A549 (cell line): ENCODE results near the gene ITGA2.

Experiments
- EP300 ChIP-seq, 2 experiments: fragments of >200 bp; sonication (Bioruptor Twin); formaldehyde crosslinking; IDR thresholded peaks; 2 replicates in 1 of 2; 3 replicates in 1 of 2; pipeline ENCODE4 v1.6.1; 2016 to 2017
- HOXB5 ChIP-seq: fragments of 250-450 bp; sonication (Bioruptor Pico); IDR thresholded peaks from 2 replicates; pipeline ENCODE4 v1.5.0; 2020; ENCODE audit warnings: mild to moderate bottlenecking, moderate library complexity
- NFE2L2 ChIP-seq: fragments of 150-350 bp; conservative IDR thresholded peaks from 2 replicates; pipeline ENCODE4 v1.6.1; 2014; ENCODE audit warnings: low read length
- RCOR1 ChIP-seq: fragments of 150-350 bp; IDR thresholded peaks from 2 replicates; pipeline ENCODE4 v1.6.1; 2014; ENCODE audit warnings: antibody characterized with exemption, low read length, low read depth
- SMC3 ChIP-seq: fragments of >200 bp; sonication (Bioruptor Twin); formaldehyde crosslinking; IDR thresholded peaks from 3 replicates; pipeline ENCODE4 v1.6.1; 2018; ENCODE audit warnings: inconsistent platforms
- TF ChIP-seq, protein P1 (sequence below): fragments of >200 bp; sonication (Bioruptor Twin); formaldehyde crosslinking; IDR thresholded peaks from 3 replicates; pipeline ENCODE4 v1.5.1; 2016

DNA sequence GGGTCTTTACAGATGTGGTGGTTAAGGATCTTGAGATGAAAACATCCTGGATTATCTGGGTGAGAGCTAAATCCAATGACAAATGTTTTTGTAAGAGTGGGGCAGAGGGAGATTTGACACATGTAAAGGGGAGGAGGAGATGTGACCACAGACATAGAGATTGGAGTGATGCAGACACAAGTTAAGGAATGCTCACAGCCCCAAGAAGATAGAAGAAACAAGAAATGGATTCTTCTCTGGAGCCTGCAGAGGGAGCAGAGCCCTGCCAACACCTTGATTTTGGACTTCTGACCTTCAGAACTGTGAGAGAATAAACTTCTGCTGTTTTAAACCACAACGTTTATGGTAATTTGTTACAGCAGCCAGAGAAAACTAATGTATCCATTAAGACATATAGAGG lies 21.7 kb downstream of the ITGA2 start:
- TF ChIP-seq, protein P1, sequence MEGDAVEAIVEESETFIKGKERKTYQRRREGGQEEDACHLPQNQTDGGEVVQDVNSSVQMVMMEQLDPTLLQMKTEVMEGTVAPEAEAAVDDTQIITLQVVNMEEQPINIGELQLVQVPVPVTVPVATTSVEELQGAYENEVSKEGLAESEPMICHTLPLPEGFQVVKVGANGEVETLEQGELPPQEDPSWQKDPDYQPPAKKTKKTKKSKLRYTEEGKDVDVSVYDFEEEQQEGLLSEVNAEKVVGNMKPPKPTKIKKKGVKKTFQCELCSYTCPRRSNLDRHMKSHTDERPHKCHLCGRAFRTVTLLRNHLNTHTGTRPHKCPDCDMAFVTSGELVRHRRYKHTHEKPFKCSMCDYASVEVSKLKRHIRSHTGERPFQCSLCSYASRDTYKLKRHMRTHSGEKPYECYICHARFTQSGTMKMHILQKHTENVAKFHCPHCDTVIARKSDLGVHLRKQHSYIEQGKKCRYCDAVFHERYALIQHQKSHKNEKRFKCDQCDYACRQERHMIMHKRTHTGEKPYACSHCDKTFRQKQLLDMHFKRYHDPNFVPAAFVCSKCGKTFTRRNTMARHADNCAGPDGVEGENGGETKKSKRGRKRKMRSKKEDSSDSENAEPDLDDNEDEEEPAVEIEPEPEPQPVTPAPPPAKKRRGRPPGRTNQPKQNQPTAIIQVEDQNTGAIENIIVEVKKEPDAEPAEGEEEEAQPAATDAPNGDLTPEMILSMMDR, result no peak
- TF ChIP-seq SMC3, result no peak
- TF ChIP-seq NFE2L2, result no peak
- no peak for TF ChIP-seq RCOR1
- no peak for TF ChIP-seq HOXB5 (CRISPR knock-in tag)
- TF ChIP-seq EP300 (IDR thresholded peaks at IDR 0.05), result no peak
